OCI-LY7 (cell line): ENCODE results near the gene TREML4.

Experiments
- CTCF ChIP-seq: fragments of 200-600 bp; sonication (generic); conservative IDR thresholded peaks from 2 replicates; pipeline ENCODE4 v1.5.1; 2014; ENCODE audit warnings: mild to moderate bottlenecking, antibody characterized with exemption, low read length, moderate library complexity, mixed read lengths
- EZH2phosphoT487 ChIP-seq: fragments of 200-600 bp; sonication (generic); IDR thresholded peaks from 2 replicates; pipeline ENCODE4 v1.6.1; 2018; ENCODE audit warnings: low read depth, borderline replicate concordance, mild to moderate bottlenecking, mixed run types, antibody characterized with exemption, low read length, moderate library complexity, mixed read lengths

GRCh38 chr6:41186031-41186562 is 42.1 kb upstream of the TREML4 start:
- TF ChIP-seq CTCF = no peak
- no peak for TF ChIP-seq EZH2phosphoT487
